ENCODE measurements around the gene ABCA3. TPM values are rescaled to one million over a fixed set of nuclear protein-coding genes. Genes with fewer than 3 reads are reported as not detected.
A peak's percentile ranks its signal among the peaks of the same experiment; 100 is the strongest.

Gene ABCA3
- total and polyA plus RNA-seq, 8 donors, result 6.8 to 334 (median 12.9) TPM

DNA sequence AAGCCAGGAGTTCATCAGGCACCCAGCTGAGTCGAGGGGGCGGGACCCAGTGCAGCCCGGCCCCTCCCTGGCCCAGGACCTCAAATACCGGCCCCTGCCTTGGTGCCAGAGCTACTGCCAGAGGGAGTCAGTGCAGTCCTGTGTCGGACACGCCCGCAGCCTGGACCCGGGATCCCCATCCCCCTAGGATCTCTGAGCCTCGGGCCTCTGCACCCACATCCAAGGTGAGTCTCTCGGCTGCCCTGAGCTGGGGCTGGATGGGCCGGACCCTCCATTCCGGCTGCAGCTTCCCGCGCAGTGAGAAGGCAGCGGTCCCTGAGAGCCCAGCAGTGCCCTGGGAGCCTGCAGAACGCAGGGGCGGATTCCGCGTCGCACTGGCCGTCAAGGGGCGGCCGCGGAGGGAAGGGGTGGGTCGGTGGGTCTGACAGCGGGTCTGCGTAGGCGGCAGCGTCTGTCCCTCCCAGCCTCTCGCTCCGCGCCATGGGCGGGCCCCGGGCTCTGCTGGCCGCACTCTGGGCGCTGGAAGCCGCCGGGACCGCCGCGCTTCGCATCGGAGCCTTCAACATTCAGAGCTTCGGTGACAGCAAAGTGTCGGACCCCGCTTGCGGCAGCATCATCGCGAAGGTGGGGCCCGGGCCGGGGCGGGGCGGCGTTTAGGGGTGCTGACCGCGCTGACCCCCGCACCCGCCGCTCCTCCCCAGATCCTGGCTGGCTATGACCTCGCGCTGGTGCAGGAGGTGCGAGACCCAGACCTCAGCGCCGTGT is 104.0 kb downstream of the ABCA3 start, which contains the start of gene DNASE1L2:
Gene DNASE1L2 (plus strand): TSS at position 108 of the 765 bp plus-strand sequence. CDS start 373 bp downstream, at position 481.
- intact Hi-C loops (cut with DNase I), result no loop called here
- TF ChIP-seq, protein P1, sequence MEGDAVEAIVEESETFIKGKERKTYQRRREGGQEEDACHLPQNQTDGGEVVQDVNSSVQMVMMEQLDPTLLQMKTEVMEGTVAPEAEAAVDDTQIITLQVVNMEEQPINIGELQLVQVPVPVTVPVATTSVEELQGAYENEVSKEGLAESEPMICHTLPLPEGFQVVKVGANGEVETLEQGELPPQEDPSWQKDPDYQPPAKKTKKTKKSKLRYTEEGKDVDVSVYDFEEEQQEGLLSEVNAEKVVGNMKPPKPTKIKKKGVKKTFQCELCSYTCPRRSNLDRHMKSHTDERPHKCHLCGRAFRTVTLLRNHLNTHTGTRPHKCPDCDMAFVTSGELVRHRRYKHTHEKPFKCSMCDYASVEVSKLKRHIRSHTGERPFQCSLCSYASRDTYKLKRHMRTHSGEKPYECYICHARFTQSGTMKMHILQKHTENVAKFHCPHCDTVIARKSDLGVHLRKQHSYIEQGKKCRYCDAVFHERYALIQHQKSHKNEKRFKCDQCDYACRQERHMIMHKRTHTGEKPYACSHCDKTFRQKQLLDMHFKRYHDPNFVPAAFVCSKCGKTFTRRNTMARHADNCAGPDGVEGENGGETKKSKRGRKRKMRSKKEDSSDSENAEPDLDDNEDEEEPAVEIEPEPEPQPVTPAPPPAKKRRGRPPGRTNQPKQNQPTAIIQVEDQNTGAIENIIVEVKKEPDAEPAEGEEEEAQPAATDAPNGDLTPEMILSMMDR (IDR thresholded peaks at IDR 0.05), result no peak
- Histone ChIP-seq H3K27me3 (peaks cover 16 to 36% of the 10 kb centered on the region in 2 donors), H3K36me3 (peaks cover 0 to 82% of the 10 kb centered on the region in 2 donors), H3K9me3 (no peaks in the 10 kb centered on the region), H3K27ac (no peak within 1 kb of the TSS), H3K4me1 (peaks cover 15 to 26% of the 10 kb centered on the region in 2 donors), H3K4me3 (peak within 1 kb of the TSS in 1 of 2 donors; percentile 7)
- DNase-seq (peak in 1 of 4 donors; percentile 44), ATAC-seq (peak; percentile 44)

DNA sequence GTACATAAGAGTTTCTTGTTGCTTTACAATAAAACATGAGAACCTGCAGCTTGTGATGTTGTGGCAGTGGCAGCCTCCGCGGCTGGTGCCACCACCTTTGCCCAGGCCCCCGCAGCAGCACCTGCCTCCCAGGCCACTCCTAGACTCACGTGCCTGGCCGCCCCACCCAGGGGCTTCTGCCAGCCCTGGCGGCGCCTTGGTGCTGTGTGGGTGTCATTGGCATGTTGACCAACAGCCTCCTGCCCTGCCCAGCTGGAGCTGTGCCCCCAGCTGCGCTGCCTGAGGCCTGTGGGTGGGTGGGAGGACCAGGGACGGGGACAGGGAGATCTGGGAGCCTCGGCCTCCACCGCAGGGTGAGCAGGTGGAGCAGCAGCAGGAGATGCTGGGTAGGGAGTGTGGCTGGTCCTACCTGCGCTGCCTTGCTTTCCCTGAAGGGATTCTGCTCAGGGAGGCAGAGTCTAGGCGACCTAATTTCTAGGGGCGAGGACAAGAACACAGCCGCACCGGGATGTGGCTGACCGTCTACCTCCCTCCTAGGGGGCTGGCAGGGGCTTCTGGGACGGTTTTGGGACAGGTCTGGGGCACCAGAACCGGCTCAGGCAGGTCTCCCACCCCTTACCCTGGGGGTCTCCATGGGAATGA is 104.7 kb downstream of the ABCA3 start:
- intact Hi-C loops (cut with DNase I), result no loop called here
- Histone ChIP-seq H3K4me3 (peak overlapping the region in 1 of 2 donors; percentile 7), H3K36me3 (peaks cover 0 to 82% of the 10 kb centered on the region in 2 donors), H3K4me1 (peaks cover 15 to 26% of the 10 kb centered on the region in 2 donors), H3K27me3 (peaks cover 16 to 36% of the 10 kb centered on the region in 2 donors), H3K27ac (no peak overlapping the region), H3K9me3 (no peaks in the 10 kb centered on the region)
- TF ChIP-seq, protein P1 (IDR thresholded peaks at IDR 0.05), result no peak
- no peak for ATAC-seq
- no peak for DNase-seq

DNA sequence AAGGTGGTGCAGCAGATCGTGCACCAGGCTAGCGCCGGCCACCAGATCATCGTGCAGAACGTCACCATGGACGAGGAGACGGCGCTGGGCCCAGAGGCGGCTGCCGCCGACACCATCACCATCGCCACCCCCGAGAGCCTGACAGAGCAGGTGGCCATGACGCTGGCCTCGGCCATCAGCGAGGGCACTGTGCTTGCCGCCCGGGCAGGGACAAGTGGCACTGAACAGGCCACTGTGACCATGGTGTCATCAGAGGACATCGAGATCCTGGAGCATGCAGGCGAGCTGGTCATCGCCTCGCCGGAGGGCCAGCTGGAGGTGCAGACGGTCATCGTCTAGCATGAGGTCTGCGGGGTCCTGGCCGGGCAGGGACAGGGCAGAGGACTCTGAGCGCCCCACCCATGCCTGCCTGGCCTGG is 105.3 kb downstream of the ABCA3 start:
- Histone ChIP-seq H3K9me3 (no peaks in the 10 kb centered on the region), H3K27me3 (peaks cover 16 to 36% of the 10 kb centered on the region in 2 donors), H3K27ac (no peak overlapping the region), H3K36me3 (peaks cover 0 to 83% of the 10 kb centered on the region in 2 donors), H3K4me3 (no peak overlapping the region), H3K4me1 (peaks cover 15 to 26% of the 10 kb centered on the region in 2 donors)
- TF ChIP-seq, protein P1 (IDR thresholded peaks at IDR 0.05), result no peak
- ATAC-seq (no peak), DNase-seq (peak in 1 of 4 donors; percentile 72)
- intact Hi-C loops (cut with DNase I), result no loop called here

DNA sequence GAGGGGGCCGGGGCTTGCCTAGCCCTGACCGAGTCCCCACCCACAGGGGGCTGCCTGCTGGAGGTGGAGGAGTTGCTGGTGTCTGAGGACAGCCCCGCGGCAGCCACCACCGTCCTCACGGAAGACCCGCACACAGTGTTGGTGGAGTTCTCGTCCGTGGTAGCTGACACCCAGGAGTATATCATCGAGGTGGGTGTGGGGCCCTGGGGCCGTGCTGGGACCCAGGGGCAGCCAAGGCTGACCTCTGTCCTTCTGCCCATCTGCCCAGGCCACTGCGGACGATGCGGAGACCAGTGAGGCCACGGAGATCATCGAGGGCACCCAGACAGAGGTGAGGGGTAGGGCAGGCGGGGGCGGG is 105.7 kb downstream of the ABCA3 start:
- no peaks in the 10 kb centered on the region for H3K9me3 ChIP-seq
- DNase-seq, result no peak
- H3K27ac ChIP-seq, result no peak overlapping the region
- peaks cover 0 to 83% of the 10 kb centered on the region in 2 donors for H3K36me3 ChIP-seq
- peaks cover 16 to 36% of the 10 kb centered on the region in 2 donors for H3K27me3 ChIP-seq
- TF ChIP-seq, protein P1 (IDR thresholded peaks at IDR 0.05), result no peak
- ATAC-seq, result no peak
- H3K4me3 ChIP-seq, result no peak overlapping the region
- intact Hi-C loops (cut with DNase I), result no loop called here
- peaks cover 15 to 26% of the 10 kb centered on the region in 2 donors for H3K4me1 ChIP-seq
